COLO668 (cell line): ENCODE measurements around the gene TINAGL1.
A peak's percentile ranks its signal among the peaks of the same experiment; 100 is the strongest.

ENCODE experiments used
- DNase-seq: peaks from one replicate; lab custom pipeline; 2025; ENCODE audit not compliant: unreplicated experiment; lab: John Stamatoyannopoulos, UW

Gene TINAGL1

GRCh38 chr1:31576201-31576669 is at the start of gene TINAGL1:
TSS of gene TINAGL1 (plus strand) at chr1:31576515. CDS start at chr1:31577149, 634 bp downstream.
- DNase-seq: no peak

GRCh38 chr1:31529999-31530684 is 46.2 kb upstream of the TINAGL1 start:
- DNase-seq: no peak

- no peak for DNase-seq
Observed at GRCh38 chr1:31531177-31531999, 44.9 kb upstream of the TINAGL1 start.

GRCh38 chr1:31532173-31532572 is 44.1 kb upstream of the TINAGL1 start:
- DNase-seq: no peak

- DNase-seq: no peak
Observed at GRCh38 chr1:31535561-31535960, 40.8 kb upstream of the TINAGL1 start.

GRCh38 chr1:31539329-31539728 is 37.0 kb upstream of the TINAGL1 start:
- DNase-seq: no peak

GRCh38 chr1:31541194-31541593 is 35.1 kb upstream of the TINAGL1 start:
- DNase-seq: no peak

- no peak for DNase-seq
Observed at GRCh38 chr1:31545927-31546540, 30.3 kb upstream of the TINAGL1 start.

GRCh38 chr1:31548534-31548906 is 27.8 kb upstream of the TINAGL1 start:
- DNase-seq: peak; percentile 70

GRCh38 chr1:31548907-31549808 is 27.2 kb upstream of the TINAGL1 start:
- DNase-seq: peak; percentile 94

GRCh38 chr1:31549809-31550620 is 26.3 kb upstream of the TINAGL1 start:
- no peak for DNase-seq

GRCh38 chr1:31551208-31551607 is 25.1 kb upstream of the TINAGL1 start:
- DNase-seq: no peak

GRCh38 chr1:31552489-31552888 is 23.8 kb upstream of the TINAGL1 start:
- no peak for DNase-seq

- DNase-seq: no peak
Observed at GRCh38 chr1:31556481-31557006, 19.8 kb upstream of the TINAGL1 start.

- no peak for DNase-seq
Observed at GRCh38 chr1:31559715-31560114, 16.6 kb upstream of the TINAGL1 start.

GRCh38 chr1:31560394-31560793 is 15.9 kb upstream of the TINAGL1 start:
- no peak for DNase-seq

- no peak for DNase-seq
Observed at GRCh38 chr1:31562707-31563360, 13.5 kb upstream of the TINAGL1 start.

- no peak for DNase-seq
Observed at GRCh38 chr1:31564606-31564989, 11.7 kb upstream of the TINAGL1 start.

GRCh38 chr1:31567956-31568570 is 8.3 kb upstream of the TINAGL1 start:
- no peak for DNase-seq
